ENCODE data around the gene RAB6B.
"Not testable (repeated sequence)": the region's sequence is repeated elsewhere in the genome, so short reads cannot be mapped to it uniquely, and the experiment has no call there.

The RAB6B gene

GRCh38 chr3:133781570-133781969 lies 114.1 kb downstream of the RAB6B start:
- no peak overlapping the region for H3K27ac ChIP-seq (ENCODE audit: low read length)
- H3K27me3 ChIP-seq (ENCODE audit: control insufficient read depth, insufficient read depth, low read length), result no peaks in the 10 kb centered on the region
- H3K36me3 ChIP-seq (ENCODE audit: control insufficient read depth, insufficient read depth, low read length), result no peaks in the 10 kb centered on the region
- DNase-seq (ENCODE audit: low read depth, low spot score), result no peak
- H3K4me3 ChIP-seq (ENCODE audit: low read length), result no peak overlapping the region
- H3K4me1 ChIP-seq (ENCODE audit: control insufficient read depth, insufficient read depth, low read length), result peaks cover 4% of the 10 kb centered on the region
- H3K9me3 ChIP-seq (ENCODE audit: control insufficient read depth, insufficient read depth, low read length), result no peaks in the 10 kb centered on the region; the same call in 1 of the 2 replicates

GRCh38 chr3:133780756-133781155 lies 114.9 kb downstream of the RAB6B start:
- not testable (repeated sequence) for H3K36me3 ChIP-seq (ENCODE audit: control insufficient read depth, insufficient read depth, low read length); H3K27ac ChIP-seq (ENCODE audit: low read length); H3K4me1 ChIP-seq (ENCODE audit: control insufficient read depth, insufficient read depth, low read length); DNase-seq (ENCODE audit: low read depth, low spot score); H3K9me3 ChIP-seq (ENCODE audit: control insufficient read depth, insufficient read depth, low read length); H3K4me3 ChIP-seq (ENCODE audit: low read length); H3K27me3 ChIP-seq (ENCODE audit: control insufficient read depth, insufficient read depth, low read length)
- WGBS (ENCODE audit: insufficient coverage, insufficient read length), result no CpG with 5 or more reads among the region's 6 CpGs

- Histone ChIP-seq H3K9me3 (ENCODE audit: control insufficient read depth, insufficient read depth, low read length) (no peaks in the 10 kb centered on the region; the same call in 1 of the 2 replicates), H3K27ac (ENCODE audit: low read length) (no peak overlapping the region), H3K36me3 (ENCODE audit: control insufficient read depth, insufficient read depth, low read length) (no peaks in the 10 kb centered on the region), H3K4me1 (ENCODE audit: control insufficient read depth, insufficient read depth, low read length) (peaks cover 4% of the 10 kb centered on the region), H3K4me3 (ENCODE audit: low read length) (no peak overlapping the region), H3K27me3 (ENCODE audit: control insufficient read depth, insufficient read depth, low read length) (no peaks in the 10 kb centered on the region)
- no CpG with 5 or more reads among the region's 4 CpGs for WGBS (ENCODE audit: insufficient coverage, insufficient read length)
- no peak for DNase-seq (ENCODE audit: low read depth, low spot score)
Observed at GRCh38 chr3:133779626-133780203, 116.0 kb downstream of the RAB6B start.

GRCh38 chr3:133777807-133778568 lies 117.7 kb downstream of the RAB6B start:
- peaks cover 4% of the 10 kb centered on the region for H3K4me1 ChIP-seq (ENCODE audit: control insufficient read depth, insufficient read depth, low read length)
- H3K36me3 ChIP-seq (ENCODE audit: control insufficient read depth, insufficient read depth, low read length), result no peaks in the 10 kb centered on the region
- DNase-seq (ENCODE audit: low read depth, low spot score), result no peak
- H3K27me3 ChIP-seq (ENCODE audit: control insufficient read depth, insufficient read depth, low read length), result no peaks in the 10 kb centered on the region
- no peaks in the 10 kb centered on the region for H3K9me3 ChIP-seq (ENCODE audit: control insufficient read depth, insufficient read depth, low read length)
- no CpG with 5 or more reads among the region's 8 CpGs for WGBS (ENCODE audit: insufficient coverage, insufficient read length)
- H3K27ac ChIP-seq (ENCODE audit: low read length), result no peak overlapping the region
- no peak overlapping the region for H3K4me3 ChIP-seq (ENCODE audit: low read length)

GRCh38 chr3:133776794-133777438 lies 118.8 kb downstream of the RAB6B start:
- Histone ChIP-seq H3K4me3 (ENCODE audit: low read length) (no peak overlapping the region), H3K9me3 (ENCODE audit: control insufficient read depth, insufficient read depth, low read length) (no peaks in the 10 kb centered on the region), H3K27me3 (ENCODE audit: control insufficient read depth, insufficient read depth, low read length) (no peaks in the 10 kb centered on the region), H3K4me1 (ENCODE audit: control insufficient read depth, insufficient read depth, low read length) (peaks cover 4% of the 10 kb centered on the region), H3K36me3 (ENCODE audit: control insufficient read depth, insufficient read depth, low read length) (no peaks in the 10 kb centered on the region), H3K27ac (ENCODE audit: low read length) (no peak overlapping the region)
- no peak for DNase-seq (ENCODE audit: low read depth, low spot score)
- no CpG with 5 or more reads among the region's 7 CpGs for WGBS (ENCODE audit: insufficient coverage, insufficient read length)

- DNase-seq (ENCODE audit: low read depth, low spot score), result no peak
- H3K27ac ChIP-seq (ENCODE audit: low read length), result no peak overlapping the region
- H3K4me3 ChIP-seq (ENCODE audit: low read length), result no peak overlapping the region
- H3K9me3 ChIP-seq (ENCODE audit: control insufficient read depth, insufficient read depth, low read length), result no peaks in the 10 kb centered on the region
- peaks cover 4% of the 10 kb centered on the region for H3K4me1 ChIP-seq (ENCODE audit: control insufficient read depth, insufficient read depth, low read length)
- no peaks in the 10 kb centered on the region for H3K36me3 ChIP-seq (ENCODE audit: control insufficient read depth, insufficient read depth, low read length)
- no peaks in the 10 kb centered on the region for H3K27me3 ChIP-seq (ENCODE audit: control insufficient read depth, insufficient read depth, low read length)
- no CpG with 5 or more reads among the region's 5 CpGs for WGBS (ENCODE audit: insufficient coverage, insufficient read length)
Observed at GRCh38 chr3:133775835-133776234, 119.8 kb downstream of the RAB6B start.

GRCh38 chr3:133775309-133775708 lies 120.4 kb downstream of the RAB6B start:
- WGBS (ENCODE audit: insufficient coverage, insufficient read length), result no CpG with 5 or more reads among the region's 9 CpGs
- Histone ChIP-seq H3K36me3 (ENCODE audit: control insufficient read depth, insufficient read depth, low read length) (no peaks in the 10 kb centered on the region), H3K4me1 (ENCODE audit: control insufficient read depth, insufficient read depth, low read length) (peaks cover 4% of the 10 kb centered on the region), H3K9me3 (ENCODE audit: control insufficient read depth, insufficient read depth, low read length) (no peaks in the 10 kb centered on the region), H3K27ac (ENCODE audit: low read length) (no peak overlapping the region), H3K4me3 (ENCODE audit: low read length) (no peak overlapping the region), H3K27me3 (ENCODE audit: control insufficient read depth, insufficient read depth, low read length) (no peaks in the 10 kb centered on the region)
- no peak for DNase-seq (ENCODE audit: low read depth, low spot score)

All from iPS DF 6.9 (cell line).